ENCODE data around the gene EMC9. TPM values are rescaled to one million over a fixed set of nuclear protein-coding genes. Genes with fewer than 3 reads are reported as not detected.
"Not testable (repeated sequence)": the region's sequence is repeated elsewhere in the genome, so short reads cannot be mapped to it uniquely, and the experiment has no call there.

Gene EMC9
- total RNA-seq, 1 donor from 2014 or later = 19.1 TPM

GRCh38 chr14:24106672-24107271, 34.6 kb downstream of the EMC9 start:
- no peak for ATAC-seq

GRCh38 chr14:24105609-24106239, 35.7 kb downstream of the EMC9 start:
- ATAC-seq = not testable (repeated sequence)

GRCh38 chr14:24103451-24103850, 37.9 kb downstream of the EMC9 start:
- ATAC-seq = peak; percentile 19

- no peak for ATAC-seq
Observed at GRCh38 chr14:24102357-24103048, 38.9 kb downstream of the EMC9 start.

GRCh38 chr14:24100982-24101494, 40.4 kb downstream of the EMC9 start:
- ATAC-seq = no peak

GRCh38 chr14:24100197-24100981, 41.0 kb downstream of the EMC9 start:
- no peak for ATAC-seq

- no peak for ATAC-seq
Observed at GRCh38 chr14:24098927-24099813, 42.2 kb downstream of the EMC9 start.

GRCh38 chr14:24098229-24098926, 43.0 kb downstream of the EMC9 start:
- ATAC-seq = no peak

- no peak for ATAC-seq
Observed at GRCh38 chr14:24096545-24097181, 44.7 kb downstream of the EMC9 start.

GRCh38 chr14:24095271-24096068, 45.9 kb downstream of the EMC9 start:
- ATAC-seq = no peak

GRCh38 chr14:24094841-24095270, 46.5 kb downstream of the EMC9 start:
- no peak for ATAC-seq

GRCh38 chr14:24093901-24094840, 47.2 kb downstream of the EMC9 start, which contains the start of gene PCK2:
Gene PCK2, plus strand, starts transcription at chr14:24094311. Its CDS starts 95 bp downstream, at chr14:24094406.
- peak; percentile 94 for ATAC-seq

GRCh38 chr14:24093207-24093900, 48.0 kb downstream of the EMC9 start:
- peak; percentile 4 for ATAC-seq

- no peak for ATAC-seq
Observed at GRCh38 chr14:24092505-24093206, 48.7 kb downstream of the EMC9 start.

GRCh38 chr14:24092110-24092504, 49.3 kb downstream of the EMC9 start:
- ATAC-seq = no peak

- no peak for ATAC-seq
Observed at GRCh38 chr14:24089890-24090289, 51.5 kb downstream of the EMC9 start.
